Measurements from ENCODE around the gene RRAS. TPM values are rescaled to one million over a fixed set of nuclear protein-coding genes. Genes with fewer than 3 reads are reported as not detected.

RRAS gene
- total RNA-seq, 1 donor from 2014 or later: 10.6 TPM

DNA sequence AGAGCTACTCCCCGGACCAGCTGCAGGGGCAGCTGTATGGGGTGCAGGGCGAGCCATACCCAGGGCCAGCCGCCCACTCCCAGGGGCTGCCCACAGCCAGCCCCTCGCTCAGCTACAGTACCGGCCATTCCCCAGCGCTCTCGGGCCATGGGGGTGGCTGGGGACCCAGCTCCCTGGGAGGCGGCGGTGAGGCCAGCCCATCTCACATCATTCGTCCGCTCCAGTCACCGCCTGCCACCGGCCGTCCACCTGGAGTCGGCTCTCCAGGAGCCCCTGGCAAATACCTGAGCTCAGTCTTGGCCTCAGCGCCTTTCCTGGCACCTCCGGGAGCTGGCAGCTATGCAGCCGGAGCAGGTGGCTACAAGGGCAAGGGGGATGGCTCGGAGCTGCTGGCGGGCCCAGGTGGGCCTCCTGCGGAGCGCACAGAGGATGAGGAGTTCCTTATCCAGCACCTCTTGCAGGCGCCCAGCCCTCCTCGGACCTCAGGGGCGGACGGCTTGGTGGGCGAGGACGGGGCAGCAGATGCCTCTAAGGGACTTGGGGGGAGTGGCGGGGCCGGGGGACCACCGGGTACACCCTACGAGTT is 44.0 kb downstream of the RRAS start:
- Mint-ChIP-seq H3K9me3 (no peaks in the 10 kb centered on the region), H3K27me3 (no peaks in the 10 kb centered on the region), H3K4me1 (ENCODE audit: unreplicated experiment) (peaks cover 7% of the 10 kb centered on the region), H3K36me3 (peaks cover 16% of the 10 kb centered on the region), H3K27ac (no peak overlapping the region), H3K4me3 (no peak overlapping the region)
- no peak for DNase-seq (ENCODE audit: extremely low spot score, unreplicated experiment)
- TF ChIP-seq, protein P1, sequence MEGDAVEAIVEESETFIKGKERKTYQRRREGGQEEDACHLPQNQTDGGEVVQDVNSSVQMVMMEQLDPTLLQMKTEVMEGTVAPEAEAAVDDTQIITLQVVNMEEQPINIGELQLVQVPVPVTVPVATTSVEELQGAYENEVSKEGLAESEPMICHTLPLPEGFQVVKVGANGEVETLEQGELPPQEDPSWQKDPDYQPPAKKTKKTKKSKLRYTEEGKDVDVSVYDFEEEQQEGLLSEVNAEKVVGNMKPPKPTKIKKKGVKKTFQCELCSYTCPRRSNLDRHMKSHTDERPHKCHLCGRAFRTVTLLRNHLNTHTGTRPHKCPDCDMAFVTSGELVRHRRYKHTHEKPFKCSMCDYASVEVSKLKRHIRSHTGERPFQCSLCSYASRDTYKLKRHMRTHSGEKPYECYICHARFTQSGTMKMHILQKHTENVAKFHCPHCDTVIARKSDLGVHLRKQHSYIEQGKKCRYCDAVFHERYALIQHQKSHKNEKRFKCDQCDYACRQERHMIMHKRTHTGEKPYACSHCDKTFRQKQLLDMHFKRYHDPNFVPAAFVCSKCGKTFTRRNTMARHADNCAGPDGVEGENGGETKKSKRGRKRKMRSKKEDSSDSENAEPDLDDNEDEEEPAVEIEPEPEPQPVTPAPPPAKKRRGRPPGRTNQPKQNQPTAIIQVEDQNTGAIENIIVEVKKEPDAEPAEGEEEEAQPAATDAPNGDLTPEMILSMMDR (conservative IDR thresholded peaks at IDR 0.05): no peak

DNA sequence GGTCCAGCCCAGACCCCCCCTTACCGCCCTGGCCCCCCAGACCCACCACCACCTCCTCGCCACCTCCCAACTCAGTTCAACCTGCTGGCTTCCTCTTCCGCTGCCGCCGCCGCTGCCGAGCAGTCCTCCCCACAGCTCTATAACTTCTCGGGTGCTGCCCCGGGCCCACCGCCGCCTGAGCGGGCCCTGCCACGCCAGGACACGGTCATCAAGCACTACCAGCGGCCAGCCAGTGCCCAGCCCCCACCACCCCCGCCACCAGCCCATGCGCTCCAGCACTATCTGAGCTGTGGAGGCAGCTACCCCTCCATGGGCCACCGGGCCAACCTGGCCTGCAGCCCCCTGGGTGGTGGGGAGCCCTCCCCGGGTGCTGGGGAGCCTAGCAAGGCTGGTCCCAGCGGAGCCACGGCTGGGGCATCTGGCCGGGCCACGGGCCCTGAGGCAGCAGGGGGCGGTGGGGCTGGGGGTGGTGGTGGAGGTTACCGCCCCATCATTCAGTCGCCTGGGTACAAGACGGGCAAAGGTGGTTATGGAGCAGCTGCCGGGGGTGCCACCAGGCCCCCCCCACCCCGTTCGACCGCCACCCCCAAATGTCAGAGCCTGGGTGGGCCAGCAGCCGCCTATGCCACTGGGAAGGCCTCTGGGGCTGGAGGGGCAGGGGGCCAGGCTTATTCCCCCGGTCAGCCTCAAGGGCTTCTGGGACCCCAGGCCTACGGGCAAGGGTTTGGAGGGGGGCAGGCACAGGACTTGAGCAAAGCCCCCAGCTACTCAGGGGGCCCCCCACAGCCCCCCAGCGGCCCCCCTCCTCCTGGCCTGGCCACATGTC is 44.7 kb downstream of the RRAS start:
- Mint-ChIP-seq H3K4me3 (no peak overlapping the region), H3K36me3 (peaks cover 14% of the 10 kb centered on the region), H3K9me3 (no peaks in the 10 kb centered on the region), H3K27me3 (no peaks in the 10 kb centered on the region), H3K4me1 (ENCODE audit: unreplicated experiment) (peaks cover 7% of the 10 kb centered on the region), H3K27ac (no peak overlapping the region)
- TF ChIP-seq, protein P1 (conservative IDR thresholded peaks at IDR 0.05): no peak
- no peak for DNase-seq (ENCODE audit: extremely low spot score, unreplicated experiment)

DNA sequence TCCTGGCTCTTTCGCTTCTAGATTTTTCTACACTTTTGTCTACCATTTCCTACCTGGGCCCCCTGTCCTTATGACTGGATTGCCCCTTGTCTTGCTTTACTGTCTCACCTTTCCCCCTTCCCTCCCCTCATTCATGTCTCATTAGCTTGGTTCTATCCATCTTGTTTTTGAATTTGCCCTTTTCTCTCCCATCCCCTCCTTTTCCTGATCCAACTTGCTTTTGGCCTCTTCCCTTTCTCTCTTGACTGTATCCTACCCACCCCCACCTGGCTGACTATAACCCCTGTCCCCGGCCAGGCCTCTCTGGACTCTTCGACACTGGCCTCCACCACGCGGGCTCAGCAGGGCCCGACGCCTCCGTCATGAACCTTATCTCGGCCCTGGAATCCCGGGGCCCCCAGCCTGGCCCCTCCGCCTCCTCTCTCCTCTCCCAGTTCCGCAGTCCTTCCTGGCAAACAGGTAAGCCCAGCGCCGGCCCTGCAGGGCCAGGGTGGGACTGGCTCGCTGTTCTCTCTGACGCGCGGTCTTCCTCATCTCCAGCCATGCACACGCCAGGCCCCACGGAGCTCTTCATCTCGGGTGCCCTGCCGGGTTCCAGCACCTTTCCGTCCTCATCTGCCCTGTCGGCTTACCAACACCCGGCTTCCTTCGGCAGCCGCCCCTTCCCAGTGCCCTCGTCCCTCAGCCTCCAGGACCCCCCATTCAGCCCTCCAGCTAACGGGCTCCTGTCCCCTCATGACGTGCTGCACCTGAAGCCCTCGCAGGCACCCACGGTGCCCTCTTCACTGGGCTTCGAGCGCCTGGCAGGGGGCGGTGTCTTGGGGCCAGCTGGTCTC is 45.6 kb downstream of the RRAS start:
- Mint-ChIP-seq H3K4me1 (ENCODE audit: unreplicated experiment) (peaks cover 7% of the 10 kb centered on the region), H3K9me3 (no peaks in the 10 kb centered on the region), H3K36me3 (peaks cover 9% of the 10 kb centered on the region), H3K4me3 (peak overlapping the region; percentile 93), H3K27ac (peak overlapping the region; percentile 94), H3K27me3 (no peaks in the 10 kb centered on the region)
- TF ChIP-seq, protein P1 (conservative IDR thresholded peaks at IDR 0.05): no peak
- no peak for DNase-seq (ENCODE audit: extremely low spot score, unreplicated experiment)

DNA sequence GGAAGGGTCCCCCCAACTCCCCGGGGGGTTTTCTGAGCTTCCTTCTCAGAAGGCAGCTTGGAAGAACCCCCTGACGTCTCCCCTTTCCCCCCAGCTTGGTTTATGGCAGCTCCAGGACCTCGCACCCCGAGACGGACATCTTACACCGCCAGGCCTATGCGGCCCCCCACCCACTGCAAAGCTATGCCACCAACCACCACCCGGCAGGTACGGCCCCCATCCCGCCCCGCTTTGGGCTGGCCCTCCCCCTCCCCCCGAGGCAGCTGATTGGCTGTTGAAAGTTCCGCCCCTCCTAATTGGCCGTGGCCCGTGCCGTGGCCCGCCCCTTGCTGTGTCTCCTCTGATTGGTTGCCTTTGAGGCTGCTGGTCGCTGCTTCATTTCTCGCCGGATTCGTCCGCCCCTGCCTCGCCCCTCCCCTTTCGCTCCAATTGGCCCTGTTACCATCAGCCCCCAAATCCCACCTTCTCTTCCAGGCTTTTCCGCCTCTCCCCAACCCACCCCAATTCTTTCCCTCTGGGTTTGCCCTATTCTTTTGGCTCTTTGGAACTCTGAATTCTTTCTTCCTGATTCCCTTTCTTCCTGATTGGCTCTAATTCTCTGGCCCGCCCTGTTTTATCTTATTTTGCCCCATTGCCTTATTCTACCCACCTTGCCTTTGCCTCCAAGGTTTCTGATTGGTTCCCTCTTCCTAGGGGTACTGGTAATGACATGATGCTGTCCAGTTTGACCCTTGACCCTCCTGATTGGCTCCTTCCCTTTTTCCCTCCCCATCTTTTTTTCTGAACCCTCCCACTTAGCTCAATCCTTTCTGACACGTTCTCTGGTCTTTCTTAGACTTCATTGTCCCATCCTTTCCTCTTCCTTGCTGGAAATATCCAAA is 46.5 kb downstream of the RRAS start:
- H3K4me1 Mint-ChIP-seq (ENCODE audit: unreplicated experiment): peaks cover 7% of the 10 kb centered on the region
- DNase-seq (ENCODE audit: extremely low spot score, unreplicated experiment): peak; percentile 92
- H3K27me3 Mint-ChIP-seq: no peaks in the 10 kb centered on the region
- peak overlapping the region; percentile 93 for H3K4me3 Mint-ChIP-seq
- peaks cover 9% of the 10 kb centered on the region for H3K36me3 Mint-ChIP-seq
- H3K27ac Mint-ChIP-seq: peak overlapping the region; percentile 94
- no peaks in the 10 kb centered on the region for H3K9me3 Mint-ChIP-seq
- TF ChIP-seq, protein P1 (conservative IDR thresholded peaks at IDR 0.05): no peak

All from type B pancreatic cell (in vitro differentiated cells).